ENCODE measurements around the gene DICER1.

Gene DICER1

DNA sequence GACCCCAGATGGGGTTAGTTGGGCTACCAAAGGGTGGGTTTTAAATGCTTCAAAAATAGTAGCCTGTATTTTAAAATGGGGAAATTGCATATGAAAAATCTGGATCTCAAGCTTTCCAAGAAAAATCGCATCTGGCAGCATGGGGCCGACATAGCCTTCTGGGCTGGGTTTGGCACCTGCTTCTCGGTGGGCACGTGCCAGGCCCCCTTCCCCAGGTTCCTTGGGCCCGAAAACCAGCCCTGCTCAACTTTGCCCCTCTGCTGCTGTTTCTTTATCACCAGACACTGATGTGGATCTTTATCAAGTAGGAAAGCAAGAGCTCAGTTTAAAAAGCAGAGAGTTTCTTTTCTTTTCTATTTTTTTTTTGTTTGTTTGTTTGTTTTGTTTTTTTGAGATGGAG lies 95.1 kb downstream of the DICER1 start:
- Mint-ChIP-seq H3K9me3 (no peaks in the 10 kb centered on the region), H3K4me1 (no peaks in the 10 kb centered on the region), H3K27ac (no peak overlapping the region), H3K27me3 (ENCODE audit: low read depth) (peaks cover 10% of the 10 kb centered on the region), H3K36me3 (ENCODE audit: low read depth) (no peaks in the 10 kb centered on the region), H3K4me3 (no peak overlapping the region)
- TF ChIP-seq, protein P1, sequence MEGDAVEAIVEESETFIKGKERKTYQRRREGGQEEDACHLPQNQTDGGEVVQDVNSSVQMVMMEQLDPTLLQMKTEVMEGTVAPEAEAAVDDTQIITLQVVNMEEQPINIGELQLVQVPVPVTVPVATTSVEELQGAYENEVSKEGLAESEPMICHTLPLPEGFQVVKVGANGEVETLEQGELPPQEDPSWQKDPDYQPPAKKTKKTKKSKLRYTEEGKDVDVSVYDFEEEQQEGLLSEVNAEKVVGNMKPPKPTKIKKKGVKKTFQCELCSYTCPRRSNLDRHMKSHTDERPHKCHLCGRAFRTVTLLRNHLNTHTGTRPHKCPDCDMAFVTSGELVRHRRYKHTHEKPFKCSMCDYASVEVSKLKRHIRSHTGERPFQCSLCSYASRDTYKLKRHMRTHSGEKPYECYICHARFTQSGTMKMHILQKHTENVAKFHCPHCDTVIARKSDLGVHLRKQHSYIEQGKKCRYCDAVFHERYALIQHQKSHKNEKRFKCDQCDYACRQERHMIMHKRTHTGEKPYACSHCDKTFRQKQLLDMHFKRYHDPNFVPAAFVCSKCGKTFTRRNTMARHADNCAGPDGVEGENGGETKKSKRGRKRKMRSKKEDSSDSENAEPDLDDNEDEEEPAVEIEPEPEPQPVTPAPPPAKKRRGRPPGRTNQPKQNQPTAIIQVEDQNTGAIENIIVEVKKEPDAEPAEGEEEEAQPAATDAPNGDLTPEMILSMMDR (IDR thresholded peaks at IDR 0.05; ENCODE audit: unreplicated experiment in 3 of 3), result no peak

- Mint-ChIP-seq H3K36me3 (ENCODE audit: low read depth) (no peaks in the 10 kb centered on the region), H3K27me3 (ENCODE audit: low read depth) (peaks cover 10% of the 10 kb centered on the region), H3K9me3 (no peaks in the 10 kb centered on the region), H3K4me3 (no peak overlapping the region), H3K27ac (no peak overlapping the region), H3K4me1 (no peaks in the 10 kb centered on the region)
- TF ChIP-seq, protein P1 (IDR thresholded peaks at IDR 0.05; ENCODE audit: unreplicated experiment in 3 of 3), result no peak
Observed at GRCh38 chr14:95061317-95062093, 95.8 kb downstream of the DICER1 start.

DNA sequence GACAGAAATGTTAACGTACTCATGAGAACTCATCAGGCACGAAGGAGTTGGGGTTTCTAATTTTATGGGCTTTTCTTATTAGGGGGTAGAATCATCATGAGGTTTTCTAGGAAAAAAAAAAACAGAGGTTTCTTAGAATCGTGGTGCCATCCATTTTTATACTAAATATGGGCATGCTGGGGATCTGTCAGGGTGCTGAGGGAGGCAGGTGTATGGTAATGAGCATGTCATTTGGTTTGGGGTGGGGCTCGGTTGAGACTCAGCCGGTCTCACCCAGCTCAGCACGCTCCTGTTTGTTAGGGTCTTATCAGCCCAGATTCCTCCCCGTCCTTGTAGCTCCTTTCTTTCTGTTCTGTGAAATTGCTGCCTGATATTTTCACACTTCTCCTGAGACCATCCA lies 98.2 kb downstream of the DICER1 start:
- TF ChIP-seq, protein P1 (IDR thresholded peaks at IDR 0.05; ENCODE audit: unreplicated experiment in 3 of 3), result no peak
- Mint-ChIP-seq H3K36me3 (ENCODE audit: low read depth) (no peaks in the 10 kb centered on the region), H3K4me3 (no peak overlapping the region), H3K27me3 (ENCODE audit: low read depth) (peaks cover 22% of the 10 kb centered on the region), H3K9me3 (no peaks in the 10 kb centered on the region), H3K4me1 (no peaks in the 10 kb centered on the region), H3K27ac (no peak overlapping the region)

DNA sequence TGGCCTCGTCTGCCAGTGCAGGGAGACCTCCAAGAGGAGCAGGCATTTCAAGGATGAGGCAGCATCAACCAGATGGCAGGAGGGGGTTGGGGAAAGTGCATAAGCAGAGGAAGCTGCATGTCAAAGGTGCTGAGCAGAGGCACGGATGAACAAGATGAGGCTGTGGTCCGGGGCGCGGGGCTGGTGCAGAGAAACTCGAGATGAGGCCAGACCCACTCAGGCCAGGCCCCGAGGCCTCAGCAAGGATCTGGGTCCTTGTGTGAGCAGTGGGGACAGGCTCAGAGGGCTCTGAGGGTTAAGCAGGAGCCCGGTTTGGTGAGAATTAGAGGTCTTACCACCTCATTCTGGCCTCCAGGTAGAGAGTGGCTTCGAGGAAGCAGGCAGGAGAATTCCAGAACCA lies 98.8 kb downstream of the DICER1 start:
- H3K27me3 Mint-ChIP-seq (ENCODE audit: low read depth), result peaks cover 21% of the 10 kb centered on the region
- TF ChIP-seq, protein P1 (IDR thresholded peaks at IDR 0.05; ENCODE audit: unreplicated experiment in 3 of 3), result no peak
- no peak overlapping the region for H3K4me3 Mint-ChIP-seq
- no peaks in the 10 kb centered on the region for H3K9me3 Mint-ChIP-seq
- no peaks in the 10 kb centered on the region for H3K4me1 Mint-ChIP-seq
- no peaks in the 10 kb centered on the region for H3K36me3 Mint-ChIP-seq (ENCODE audit: low read depth)
- H3K27ac Mint-ChIP-seq, result no peak overlapping the region

DNA sequence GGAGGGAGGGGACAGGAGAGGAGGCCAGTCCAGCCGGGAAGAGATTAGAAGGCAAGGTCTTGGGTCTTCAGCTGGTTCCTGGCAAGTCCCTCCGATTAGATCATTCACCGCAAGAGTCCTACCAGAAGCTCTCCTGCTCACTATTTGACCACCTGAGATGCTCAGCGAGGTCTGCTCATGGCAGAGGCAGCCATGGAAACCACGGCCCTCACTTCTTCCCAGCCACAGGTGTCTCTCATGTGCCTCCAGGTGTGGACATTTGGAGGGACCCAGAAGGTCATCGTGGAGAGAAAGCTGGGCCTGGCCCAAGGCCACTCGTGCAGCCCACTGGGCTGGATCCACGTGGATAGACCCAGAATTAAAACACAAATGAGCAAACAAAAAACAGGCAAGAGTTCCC lies 99.5 kb downstream of the DICER1 start:
- H3K4me1 Mint-ChIP-seq, result no peaks in the 10 kb centered on the region
- no peak overlapping the region for H3K4me3 Mint-ChIP-seq
- TF ChIP-seq, protein P1 (IDR thresholded peaks at IDR 0.05; ENCODE audit: unreplicated experiment in 3 of 3), result no peak
- no peaks in the 10 kb centered on the region for H3K36me3 Mint-ChIP-seq (ENCODE audit: low read depth)
- no peaks in the 10 kb centered on the region for H3K9me3 Mint-ChIP-seq
- peaks cover 21% of the 10 kb centered on the region for H3K27me3 Mint-ChIP-seq (ENCODE audit: low read depth)
- no peak overlapping the region for H3K27ac Mint-ChIP-seq

GRCh38 chr14:95057147-95057546 lies 100.2 kb downstream of the DICER1 start:
- Mint-ChIP-seq H3K4me1 (no peaks in the 10 kb centered on the region), H3K9me3 (no peaks in the 10 kb centered on the region), H3K4me3 (no peak overlapping the region), H3K27me3 (ENCODE audit: low read depth) (peaks cover 24% of the 10 kb centered on the region), H3K27ac (no peak overlapping the region), H3K36me3 (ENCODE audit: low read depth) (no peaks in the 10 kb centered on the region)
- TF ChIP-seq, protein P1 (IDR thresholded peaks at IDR 0.05; ENCODE audit: unreplicated experiment in 3 of 3), result no peak

Measured in nephron (organoid).